ENCODE data around the gene LETMD1.

DNA sequence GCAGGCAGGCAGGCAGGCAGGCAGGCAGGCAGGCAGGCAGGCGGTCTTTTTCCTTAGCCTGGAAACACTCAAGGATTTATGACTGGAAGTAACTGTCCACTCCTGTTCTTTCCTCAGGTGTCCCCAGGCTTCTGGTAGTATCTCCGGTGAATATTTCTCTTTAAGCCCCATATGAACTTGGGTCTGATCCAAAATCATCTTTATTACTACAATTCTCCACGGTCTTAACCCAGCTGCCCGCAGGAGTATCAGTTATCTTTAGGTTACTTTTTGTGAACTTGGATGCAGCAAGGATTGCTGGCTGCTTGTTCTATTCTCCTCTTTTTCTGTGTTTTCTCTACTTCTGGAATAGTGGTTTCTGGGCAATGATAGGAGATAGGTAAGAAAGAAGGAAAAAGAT, 32.0 kb downstream of the LETMD1 start:
- TF ChIP-seq CTCF (IDR thresholded peaks at IDR 0.05; ENCODE audit: poor library complexity) (no peak), EZH2 (IDR thresholded peaks at IDR 0.05; ENCODE audit: borderline replicate concordance) (no peak), EZH2phosphoT487 (IDR thresholded peaks at IDR 0.05; ENCODE audit: low read depth, severe bottlenecking, unreplicated experiment) (no peak)
